ENCODE data around the gene FAR2. TPM values are rescaled to one million over a fixed set of nuclear protein-coding genes. Genes with fewer than 3 reads are reported as not detected.

Gene FAR2
- total RNA-seq, 4 donors from 2014 or later: 8.4 to 16.6 (median 8.8) TPM

DNA sequence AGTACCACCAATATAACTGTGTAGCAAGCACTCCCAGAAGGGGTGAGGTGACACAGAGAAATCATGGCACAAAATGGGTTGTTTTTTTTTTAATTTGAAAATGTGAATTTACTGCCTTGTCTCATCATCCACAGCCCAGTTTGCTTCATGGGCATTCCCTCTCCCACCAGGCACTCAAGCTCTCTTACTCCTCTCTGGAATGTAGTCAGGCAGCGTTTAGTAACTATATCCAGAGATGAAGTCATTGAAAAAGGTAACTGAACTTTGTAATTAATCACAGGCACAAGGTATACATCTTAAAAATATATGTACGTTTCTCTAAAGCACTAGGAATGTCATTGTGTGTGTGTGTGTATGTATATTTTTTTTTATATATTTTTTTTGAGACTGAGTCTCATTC lies 91.4 kb downstream of the FAR2 start:
- TF ChIP-seq, protein P1, sequence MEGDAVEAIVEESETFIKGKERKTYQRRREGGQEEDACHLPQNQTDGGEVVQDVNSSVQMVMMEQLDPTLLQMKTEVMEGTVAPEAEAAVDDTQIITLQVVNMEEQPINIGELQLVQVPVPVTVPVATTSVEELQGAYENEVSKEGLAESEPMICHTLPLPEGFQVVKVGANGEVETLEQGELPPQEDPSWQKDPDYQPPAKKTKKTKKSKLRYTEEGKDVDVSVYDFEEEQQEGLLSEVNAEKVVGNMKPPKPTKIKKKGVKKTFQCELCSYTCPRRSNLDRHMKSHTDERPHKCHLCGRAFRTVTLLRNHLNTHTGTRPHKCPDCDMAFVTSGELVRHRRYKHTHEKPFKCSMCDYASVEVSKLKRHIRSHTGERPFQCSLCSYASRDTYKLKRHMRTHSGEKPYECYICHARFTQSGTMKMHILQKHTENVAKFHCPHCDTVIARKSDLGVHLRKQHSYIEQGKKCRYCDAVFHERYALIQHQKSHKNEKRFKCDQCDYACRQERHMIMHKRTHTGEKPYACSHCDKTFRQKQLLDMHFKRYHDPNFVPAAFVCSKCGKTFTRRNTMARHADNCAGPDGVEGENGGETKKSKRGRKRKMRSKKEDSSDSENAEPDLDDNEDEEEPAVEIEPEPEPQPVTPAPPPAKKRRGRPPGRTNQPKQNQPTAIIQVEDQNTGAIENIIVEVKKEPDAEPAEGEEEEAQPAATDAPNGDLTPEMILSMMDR (IDR thresholded peaks at IDR 0.05): no peak
- TF ChIP-seq POLR2A (IDR thresholded peaks at IDR 0.05) (no peak), EP300 (IDR thresholded peaks at IDR 0.05) (no peak)
- H3K4me3 ChIP-seq: no peak overlapping the region
- no peaks in the 10 kb centered on the region for H3K36me3 ChIP-seq
- no peak for DNase-seq (ENCODE audit: low spot score in 2 of 2)
- no peak overlapping the region for H3K27ac ChIP-seq
- H3K9me3 ChIP-seq: no peaks in the 10 kb centered on the region
- H3K4me1 ChIP-seq: peaks cover 0 to 22% (median 2%) of the 10 kb centered on the region in 4 donors
- H3K27me3 ChIP-seq: no peaks in the 10 kb centered on the region
- WGBS, 2 donors: 79 to 84% methylated on average over 2 of the region's 2 CpGs

DNA sequence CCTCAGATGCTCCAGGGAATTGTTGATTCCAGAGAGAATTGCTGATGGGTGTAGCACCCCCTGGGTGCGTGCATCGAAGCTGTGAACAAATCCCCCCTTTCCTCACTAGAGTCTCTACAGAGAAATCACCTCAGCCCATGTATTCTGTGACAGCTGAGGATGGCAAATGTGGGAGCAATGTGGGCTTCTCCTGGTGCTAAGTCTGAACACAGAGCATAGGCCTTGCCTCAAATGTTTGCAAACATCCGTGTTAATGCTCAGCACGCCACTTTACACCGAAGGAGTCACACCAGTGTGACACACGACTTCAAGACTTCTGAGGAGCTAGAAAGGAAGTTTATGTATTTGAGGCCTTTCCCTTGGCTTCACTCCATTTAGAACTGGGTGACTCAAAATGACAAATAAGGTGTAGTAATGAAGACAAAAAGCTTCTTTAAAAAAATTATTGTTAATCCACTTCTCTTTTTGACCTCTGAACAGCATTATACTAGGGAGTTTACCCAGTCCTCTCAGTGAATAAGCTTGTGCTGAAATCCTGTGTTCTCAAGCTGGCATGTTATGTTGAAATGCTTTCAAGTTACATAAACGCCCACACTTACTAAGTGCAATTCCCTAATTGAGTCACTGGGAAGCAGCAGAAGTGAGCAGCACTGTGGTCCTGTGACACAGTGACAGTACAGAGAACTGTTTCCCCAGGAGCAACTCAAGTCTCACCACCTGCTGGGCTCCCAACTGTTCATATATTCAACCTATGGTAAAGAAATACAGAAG lies 92.9 kb downstream of the FAR2 start:
- DNase-seq (ENCODE audit: low spot score in 2 of 2): peak in 1 of 2 donors; percentile 42
- Histone ChIP-seq H3K27ac (peak overlapping the region in 3 of 4 donors; percentile 10 to 71 (median 69)), H3K4me1 (peaks cover 0 to 22% (median 2%) of the 10 kb centered on the region in 4 donors), H3K36me3 (no peaks in the 10 kb centered on the region), H3K27me3 (no peaks in the 10 kb centered on the region), H3K9me3 (no peaks in the 10 kb centered on the region), H3K4me3 (no peak overlapping the region)
- TF ChIP-seq, protein P1 (IDR thresholded peaks at IDR 0.05): peak in 1 of 5 experiments; percentile 14
- TF ChIP-seq EP300 (IDR thresholded peaks at IDR 0.05) (peak in 1 of 2 donors; percentile 80), POLR2A (IDR thresholded peaks at IDR 0.05) (no peak)
- WGBS, 2 donors: 45 to 49% methylated on average over 7 of the region's 7 CpGs

DNA sequence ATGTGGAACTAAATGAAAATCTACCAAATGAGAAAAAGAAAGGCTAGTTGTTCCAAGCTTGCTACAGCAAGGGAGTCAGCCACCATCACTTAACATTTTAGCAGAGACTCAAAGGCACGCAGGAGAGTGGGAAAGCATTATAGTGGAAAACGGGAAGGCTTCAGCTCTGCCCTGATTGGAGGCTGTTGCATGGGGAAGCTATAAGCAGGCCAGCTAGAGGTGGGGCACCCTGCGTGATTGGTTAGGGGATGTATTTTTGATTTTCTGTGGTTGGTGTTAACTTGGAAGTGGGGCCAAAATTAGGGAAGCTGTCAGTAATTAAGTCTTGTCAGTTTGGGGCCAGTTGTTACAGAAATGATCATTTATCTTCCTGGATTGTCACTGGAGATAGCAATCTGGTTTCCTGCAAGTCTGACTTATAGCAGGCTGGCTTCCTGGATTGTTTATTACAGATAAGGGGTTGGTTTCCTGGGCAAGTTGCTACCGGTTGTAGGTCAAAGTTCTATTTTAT lies 93.9 kb downstream of the FAR2 start:
- WGBS, 2 donors: 51 to 83% methylated on average over 4 of the region's 4 CpGs
- TF ChIP-seq POLR2A (IDR thresholded peaks at IDR 0.05): no peak
- no peaks in the 10 kb centered on the region for H3K27me3 ChIP-seq
- DNase-seq (ENCODE audit: low spot score in 2 of 2): no peak
- peaks cover 0 to 22% (median 2%) of the 10 kb centered on the region in 4 donors for H3K4me1 ChIP-seq
- no peaks in the 10 kb centered on the region for H3K36me3 ChIP-seq
- H3K27ac ChIP-seq: peak overlapping the region in 2 of 4 donors; percentile 69 to 71
- no peak overlapping the region for H3K4me3 ChIP-seq
- H3K9me3 ChIP-seq: no peaks in the 10 kb centered on the region

DNA sequence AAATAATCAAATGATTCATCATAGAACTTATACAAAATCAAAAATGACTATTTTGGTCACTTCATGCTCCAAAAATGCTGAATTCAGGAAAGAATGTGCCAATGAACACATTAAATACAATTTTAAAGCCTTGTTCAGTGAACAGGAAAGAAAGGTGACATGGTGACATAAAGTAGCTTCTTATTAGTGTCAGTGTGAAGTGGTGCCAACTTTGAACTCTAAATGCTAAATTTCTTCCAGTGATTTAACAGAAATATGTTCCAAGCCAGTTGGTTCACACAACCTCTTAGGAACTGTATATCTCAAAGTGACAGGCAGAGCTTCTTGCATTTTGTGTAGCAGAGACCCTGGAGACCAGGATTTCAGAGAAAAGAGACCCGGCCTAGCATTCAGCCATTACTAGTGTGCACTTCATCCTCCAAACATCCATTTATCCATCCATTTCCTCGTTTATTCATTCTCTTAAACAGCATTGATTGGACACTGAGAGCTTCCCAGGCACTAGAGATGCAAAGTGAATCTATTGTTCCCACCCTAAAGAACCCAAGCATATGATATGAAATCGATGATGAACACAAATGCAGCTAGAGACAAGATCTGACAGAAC lies 95.2 kb downstream of the FAR2 start:
- H3K4me3 ChIP-seq: no peak overlapping the region
- WGBS, 2 donors: 91 to 94% methylated on average over 3 of the region's 3 CpGs

DNA sequence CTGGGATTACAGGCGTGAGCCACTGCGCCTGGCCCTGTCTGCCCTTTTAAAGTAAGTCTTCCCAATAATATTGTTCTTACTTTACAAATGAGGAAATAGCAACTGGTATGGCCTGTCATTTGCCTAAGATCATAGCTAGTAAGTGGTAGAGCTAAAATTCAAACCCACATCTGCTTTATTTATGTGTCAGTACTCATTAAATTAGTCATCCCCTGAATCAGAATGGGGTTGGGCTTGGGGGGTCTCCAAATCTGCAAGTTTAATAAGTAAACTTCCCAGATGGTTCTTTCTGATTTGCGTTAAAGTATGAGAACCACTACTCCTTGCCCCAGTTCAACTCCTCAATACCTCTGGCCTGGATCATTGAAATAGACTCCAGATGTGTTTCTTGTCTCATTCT lies 96.2 kb downstream of the FAR2 start:
- no peaks in the 10 kb centered on the region for H3K9me3 ChIP-seq
- no peak for DNase-seq (ENCODE audit: low spot score in 2 of 2)
- no peaks in the 10 kb centered on the region for H3K36me3 ChIP-seq
- no peaks in the 10 kb centered on the region for H3K27me3 ChIP-seq
- WGBS, 2 donors: 88 to 94% methylated on average over 3 of the region's 3 CpGs
- no peak overlapping the region for H3K4me3 ChIP-seq
- no peak overlapping the region for H3K27ac ChIP-seq
- peaks cover 0 to 22% (median 2%) of the 10 kb centered on the region in 4 donors for H3K4me1 ChIP-seq
- TF ChIP-seq POLR2A (IDR thresholded peaks at IDR 0.05) (no peak), EP300 (IDR thresholded peaks at IDR 0.05) (no peak)
- TF ChIP-seq, protein P1 (IDR thresholded peaks at IDR 0.05): no peak

More for the DNA sequence above, 95.2 kb downstream of the FAR2 start:
- no peaks in the 10 kb centered on the region for H3K9me3 ChIP-seq
- TF ChIP-seq EP300 (IDR thresholded peaks at IDR 0.05) (no peak), POLR2A (IDR thresholded peaks at IDR 0.05) (no peak)
- TF ChIP-seq, protein P1 (IDR thresholded peaks at IDR 0.05): no peak
- no peaks in the 10 kb centered on the region for H3K27me3 ChIP-seq
- H3K36me3 ChIP-seq: no peaks in the 10 kb centered on the region
- DNase-seq (ENCODE audit: low spot score in 2 of 2): no peak
- no peak overlapping the region for H3K27ac ChIP-seq
- H3K4me1 ChIP-seq: peaks cover 0 to 22% (median 2%) of the 10 kb centered on the region in 4 donors

Data from tibial nerve (tissue), 4 donors.